Tibial nerve (tissue), 4 donors: Measurements from ENCODE around the gene SIN3A.
"Not testable (repeated sequence)": the region's sequence is repeated elsewhere in the genome, so short reads cannot be mapped to it uniquely, and the experiment has no call there.

Source experiments
- EP300 ChIP-seq, 2 donors: sonication (generic); formaldehyde crosslinking; IDR thresholded peaks; one replicate each; pipeline ENCODE4 v1.6.1; 2017; ENCODE audit warnings: antibody characterized with exemption in 2 of 2, mild to moderate bottlenecking in 1 of 2
- POLR2A ChIP-seq, 2 donors: fragments of 450-650 bp; IDR thresholded peaks; one replicate each; pipeline ENCODE4 v1.6.1; 2017; ENCODE audit warnings: antibody characterized with exemption in 2 of 2, mild to moderate bottlenecking in 2 of 2, moderate library complexity in 2 of 2
- TF ChIP-seq, protein P1 (sequence below), 5 experiments: fragments of 200-600 bp in 3 of 5; fragments of 450-650 bp in 2 of 5; sonication (generic) in 3 of 5; IDR thresholded peaks; one replicate each; pipeline ENCODE4 v1.5.1; 2016 to 2019; ENCODE audit warnings: antibody characterized with exemption in 5 of 5, mild to moderate bottlenecking in 3 of 5, moderate library complexity in 2 of 5

DNA sequence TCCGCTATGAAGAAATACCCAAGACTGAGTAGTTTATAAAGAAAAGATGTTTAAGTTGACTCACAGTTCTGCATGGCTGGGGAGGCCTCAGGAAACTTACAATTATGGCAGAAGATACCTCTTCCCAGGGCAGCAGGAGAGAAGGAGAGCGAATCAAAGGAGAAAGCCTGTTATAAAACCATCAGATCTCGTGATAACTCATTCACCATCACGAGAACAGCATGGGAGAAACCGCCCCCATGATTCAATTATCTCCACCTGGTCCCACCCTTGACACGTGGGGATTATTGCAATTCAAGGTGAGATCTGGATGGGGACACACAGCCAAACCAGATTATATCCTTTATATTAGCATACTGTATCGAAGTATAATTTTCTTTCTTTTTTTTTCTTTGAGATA, 119.4 kb downstream of the SIN3A start:
- TF ChIP-seq, protein P1, sequence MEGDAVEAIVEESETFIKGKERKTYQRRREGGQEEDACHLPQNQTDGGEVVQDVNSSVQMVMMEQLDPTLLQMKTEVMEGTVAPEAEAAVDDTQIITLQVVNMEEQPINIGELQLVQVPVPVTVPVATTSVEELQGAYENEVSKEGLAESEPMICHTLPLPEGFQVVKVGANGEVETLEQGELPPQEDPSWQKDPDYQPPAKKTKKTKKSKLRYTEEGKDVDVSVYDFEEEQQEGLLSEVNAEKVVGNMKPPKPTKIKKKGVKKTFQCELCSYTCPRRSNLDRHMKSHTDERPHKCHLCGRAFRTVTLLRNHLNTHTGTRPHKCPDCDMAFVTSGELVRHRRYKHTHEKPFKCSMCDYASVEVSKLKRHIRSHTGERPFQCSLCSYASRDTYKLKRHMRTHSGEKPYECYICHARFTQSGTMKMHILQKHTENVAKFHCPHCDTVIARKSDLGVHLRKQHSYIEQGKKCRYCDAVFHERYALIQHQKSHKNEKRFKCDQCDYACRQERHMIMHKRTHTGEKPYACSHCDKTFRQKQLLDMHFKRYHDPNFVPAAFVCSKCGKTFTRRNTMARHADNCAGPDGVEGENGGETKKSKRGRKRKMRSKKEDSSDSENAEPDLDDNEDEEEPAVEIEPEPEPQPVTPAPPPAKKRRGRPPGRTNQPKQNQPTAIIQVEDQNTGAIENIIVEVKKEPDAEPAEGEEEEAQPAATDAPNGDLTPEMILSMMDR (IDR thresholded peaks at IDR 0.05) = not testable (repeated sequence)
- not testable (repeated sequence) for TF ChIP-seq EP300, POLR2A (IDR thresholded peaks at IDR 0.05)
